Panc1 (cell line): ENCODE results near the gene R3HDM4. TPM values are rescaled to one million over a fixed set of nuclear protein-coding genes. Genes with fewer than 3 reads are reported as not detected.
"Not testable (repeated sequence)": the region's sequence is repeated elsewhere in the genome, so short reads cannot be mapped to it uniquely, and the experiment has no call there.

ENCODE experiments used
- ATAC-seq: fragments of 200-7000 bp; cut with Tn5 transposase; 2 replicates; pipeline ENCODE4 v1.9.1; 2020; ENCODE audit warnings: mild to moderate bottlenecking, moderate library complexity
- BruUV-seq: library from RNA; stranded (reverse); fragments of 400-500 nt; replicated peaks from 2 replicates; lab custom pipeline; 2021; lab: Mats Ljungman, UMichigan
- CTCF ChIA-PET: fragments of 300-600 bp; sonication (Branson Sonifier 250); formaldehyde crosslinking; loops from one replicate; lab custom pipeline; 2022; ENCODE audit warnings: antibody characterized with exemption; lab: Charles Lee
- POLR2A ChIA-PET: fragments of 300-600 bp; sonication (Branson Sonifier 250); formaldehyde crosslinking; loops from one replicate; lab custom pipeline; 2022; ENCODE audit warnings: antibody characterized with exemption; lab: Charles Lee
- DNase-seq: peaks from one replicate; pipeline ENCODE4 v3.0.0-alpha.2; 2010; ENCODE audit warnings: low read depth, low spot score
- H3K27ac ChIP-seq: 2 replicates; pipeline ENCODE4 v1.5.1; 2011; ENCODE audit warnings: mild to moderate bottlenecking, low read length, inconsistent platforms
- H3K27me3 ChIP-seq: fragments of 200-500 bp; sonication (Bioruptor generic); 2 replicates; pipeline ENCODE4 v1.6.0; 2014; ENCODE audit warnings: low read length, inconsistent platforms; ENCODE audit not compliant: control insufficient read depth, insufficient read depth
- H3K36me3 ChIP-seq: fragments of 200-500 bp; sonication (Bioruptor generic); 2 replicates; pipeline ENCODE4 v1.5.1; 2014; ENCODE audit warnings: inconsistent platforms, mild to moderate bottlenecking, low read length, moderate library complexity; ENCODE audit not compliant: control insufficient read depth, insufficient read depth
- H3K4me1 ChIP-seq: 2 replicates; pipeline ENCODE4 v1.5.1; 2011; ENCODE audit warnings: inconsistent platforms, mild to moderate bottlenecking, low read length, moderate library complexity; ENCODE audit not compliant: control insufficient read depth, insufficient read depth
- H3K4me3 ChIP-seq, 2 experiments: 2 replicates each; pipeline ENCODE4 v1.5.1; 2011 to 2012; ENCODE audit warnings: low read depth in 2 of 2, low read length in 2 of 2, mild to moderate bottlenecking in 2 of 2, inconsistent platforms in 1 of 2, moderate library complexity in 1 of 2
- H3K9me3 ChIP-seq: fragments of 200-500 bp; sonication (Bioruptor generic); 2 replicates; pipeline ENCODE4 v1.5.1; 2014; ENCODE audit warnings: low read depth, mild to moderate bottlenecking, inconsistent platforms, low read length, moderate library complexity; ENCODE audit not compliant: control insufficient read depth, insufficient read depth
- CTCF ChIP-seq: fragments of 450-650 bp; IDR thresholded peaks from 2 replicates; pipeline ENCODE4 v1.5.1; 2017; ENCODE audit warnings: mild to moderate bottlenecking
- POLR2AphosphoS5 ChIP-seq: IDR thresholded peaks from 2 replicates; pipeline ENCODE4 v1.6.1; 2012; ENCODE audit warnings: mild to moderate bottlenecking, low read depth, low read length, moderate library complexity
- SIN3A ChIP-seq: IDR thresholded peaks from 2 replicates; pipeline ENCODE4 v1.6.1; 2012; ENCODE audit warnings: low read depth, mild to moderate bottlenecking, low read length, moderate library complexity, borderline replicate concordance; ENCODE audit not compliant: insufficient read depth
- TCF7L2 ChIP-seq: IDR thresholded peaks from 2 replicates; pipeline ENCODE4 v1.6.1; 2011; ENCODE audit warnings: mild to moderate bottlenecking, low read depth, low read length, inconsistent platforms
- in situ Hi-C: cut with HindIII; loops from 2 replicates; pipeline ENCODE4 v1.10.0; 2016; ENCODE audit warnings: low sequenced_read_pairs, low pct_unique_long_range_greater_than_20kb
- intact Hi-C: fragments of 100-400 bp; cut with micrococcal nuclease; formaldehyde crosslinking; loops from one replicate; pipeline ENCODE4 v1.10.0; 2022; ENCODE audit not compliant: unreplicated experiment
- total RNA-seq: library from RNA; stranded (reverse); gene quantifications from one replicate; pipeline ENCODE4 v1.2.1, GENCODE V29; 2021; ENCODE audit not compliant: unreplicated experiment
- TF ChIP-seq, protein P1 (sequence below), 2 experiments: IDR thresholded peaks; 2 replicates each; pipeline ENCODE4 v1.6.1; 2011 to 2012; ENCODE audit warnings: low read depth in 2 of 2, control low read depth in 1 of 2, low read length in 1 of 2, mild to moderate bottlenecking in 1 of 2, moderate library complexity in 1 of 2; ENCODE audit not compliant: insufficient read depth in 1 of 2

R3HDM4 gene
- total RNA-seq, 1 experiment from 2014 or later: 43.5 TPM

DNA sequence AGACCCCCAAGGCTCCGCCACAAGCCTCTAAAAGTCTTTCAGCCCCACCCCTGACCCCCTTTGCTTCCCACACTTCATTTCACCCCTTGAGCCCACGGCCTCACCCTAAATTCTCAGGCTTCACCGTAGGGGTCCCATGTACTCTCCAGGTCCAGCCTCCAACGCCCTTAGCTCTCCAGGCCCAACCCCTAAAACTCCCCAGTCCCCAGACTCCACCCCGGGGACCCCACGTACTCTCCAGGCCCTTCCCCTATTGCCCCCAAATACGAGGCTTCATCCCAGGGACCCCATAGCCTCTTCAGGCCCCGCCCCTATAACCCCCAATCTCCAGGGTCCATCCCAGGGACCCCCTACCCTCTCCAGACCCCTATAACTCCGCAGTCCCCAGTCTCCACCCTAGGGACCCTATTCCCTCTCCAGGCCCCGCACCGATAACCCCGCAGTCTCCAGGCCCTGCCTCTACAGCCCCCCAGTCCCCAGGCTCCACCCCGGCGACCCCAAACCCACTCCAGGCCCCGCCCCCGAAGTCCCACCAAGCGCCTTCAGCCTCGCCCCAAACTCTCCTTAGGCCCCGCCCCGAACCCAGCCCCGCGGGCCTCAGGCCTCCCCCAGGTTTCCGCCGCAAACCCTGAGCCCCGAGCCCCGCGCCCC is 20.7 kb downstream of the R3HDM4 start:
- no peaks in the 10 kb centered on the region for H3K9me3 ChIP-seq
- BruUV-seq: no TSS peak
- TF ChIP-seq, protein P1, sequence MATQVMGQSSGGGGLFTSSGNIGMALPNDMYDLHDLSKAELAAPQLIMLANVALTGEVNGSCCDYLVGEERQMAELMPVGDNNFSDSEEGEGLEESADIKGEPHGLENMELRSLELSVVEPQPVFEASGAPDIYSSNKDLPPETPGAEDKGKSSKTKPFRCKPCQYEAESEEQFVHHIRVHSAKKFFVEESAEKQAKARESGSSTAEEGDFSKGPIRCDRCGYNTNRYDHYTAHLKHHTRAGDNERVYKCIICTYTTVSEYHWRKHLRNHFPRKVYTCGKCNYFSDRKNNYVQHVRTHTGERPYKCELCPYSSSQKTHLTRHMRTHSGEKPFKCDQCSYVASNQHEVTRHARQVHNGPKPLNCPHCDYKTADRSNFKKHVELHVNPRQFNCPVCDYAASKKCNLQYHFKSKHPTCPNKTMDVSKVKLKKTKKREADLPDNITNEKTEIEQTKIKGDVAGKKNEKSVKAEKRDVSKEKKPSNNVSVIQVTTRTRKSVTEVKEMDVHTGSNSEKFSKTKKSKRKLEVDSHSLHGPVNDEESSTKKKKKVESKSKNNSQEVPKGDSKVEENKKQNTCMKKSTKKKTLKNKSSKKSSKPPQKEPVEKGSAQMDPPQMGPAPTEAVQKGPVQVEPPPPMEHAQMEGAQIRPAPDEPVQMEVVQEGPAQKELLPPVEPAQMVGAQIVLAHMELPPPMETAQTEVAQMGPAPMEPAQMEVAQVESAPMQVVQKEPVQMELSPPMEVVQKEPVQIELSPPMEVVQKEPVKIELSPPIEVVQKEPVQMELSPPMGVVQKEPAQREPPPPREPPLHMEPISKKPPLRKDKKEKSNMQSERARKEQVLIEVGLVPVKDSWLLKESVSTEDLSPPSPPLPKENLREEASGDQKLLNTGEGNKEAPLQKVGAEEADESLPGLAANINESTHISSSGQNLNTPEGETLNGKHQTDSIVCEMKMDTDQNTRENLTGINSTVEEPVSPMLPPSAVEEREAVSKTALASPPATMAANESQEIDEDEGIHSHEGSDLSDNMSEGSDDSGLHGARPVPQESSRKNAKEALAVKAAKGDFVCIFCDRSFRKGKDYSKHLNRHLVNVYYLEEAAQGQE (IDR thresholded peaks at IDR 0.05; ENCODE audit: insufficient read depth in 1 of 2, low read depth in 2 of 2, low read length in 1 of 2): no peak
- TF ChIP-seq SIN3A: no peak
- TF ChIP-seq CTCF: no peak
- no peak for TF ChIP-seq TCF7L2
- TF ChIP-seq POLR2AphosphoS5: no peak
- ChIA-PET CTCF (no interaction called here), POLR2A (no interaction called here)
- H3K27me3 ChIP-seq: no peaks in the 10 kb centered on the region
- no peak for DNase-seq
- no peak; the same call in 1 of the 2 replicates for ATAC-seq
- in situ Hi-C loops: no loop called here
- no peaks in the 10 kb centered on the region for H3K36me3 ChIP-seq
- intact Hi-C loops: no loop called here
- no peaks in the 10 kb centered on the region for H3K4me1 ChIP-seq
- H3K4me3 ChIP-seq: peak overlapping the region; percentile 62
- peak overlapping the region; percentile 69 for H3K27ac ChIP-seq

DNA sequence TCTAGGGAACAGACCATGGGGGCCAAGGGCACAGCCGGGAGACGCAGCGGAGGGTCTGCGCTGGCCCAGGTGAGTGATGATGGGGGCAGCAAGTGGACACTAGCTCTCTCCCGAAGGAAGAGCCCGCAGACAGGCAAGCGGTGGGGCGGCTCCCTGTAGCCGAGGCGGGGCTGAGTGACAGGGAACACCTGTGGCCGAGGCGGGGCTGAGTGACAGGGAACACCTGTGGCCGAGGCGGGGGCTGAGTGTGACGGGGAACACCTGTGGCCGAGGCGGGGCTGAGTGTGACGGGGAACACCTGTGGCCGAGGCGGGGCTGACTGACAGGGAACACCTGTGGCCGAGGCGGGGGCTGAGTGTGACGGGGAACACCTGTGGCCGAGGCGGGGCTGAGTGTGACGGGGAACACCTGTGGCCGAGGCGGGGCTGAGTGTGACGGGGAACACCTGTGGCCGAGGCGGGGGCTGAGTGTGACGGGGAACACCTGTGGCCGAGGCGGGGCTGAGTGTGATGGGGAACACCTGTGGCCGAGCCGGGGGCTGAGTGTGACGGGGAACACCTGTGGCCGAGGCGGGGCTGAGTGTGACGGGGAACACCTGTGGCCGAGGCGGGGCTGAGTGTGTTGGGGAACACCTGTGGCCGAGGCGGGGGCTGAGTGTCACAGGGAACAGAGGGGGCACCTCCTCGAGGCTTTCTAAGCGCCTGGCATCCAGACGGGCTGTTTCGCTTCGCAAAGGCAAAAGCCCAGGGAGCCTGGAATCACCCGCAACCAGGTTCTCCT is 21.4 kb downstream of the R3HDM4 start:
- in situ Hi-C loops, H3K9me3 ChIP-seq, CTCF ChIA-PET, intact Hi-C loops, H3K4me1 ChIP-seq, ATAC-seq, H3K27me3 ChIP-seq, POLR2A ChIA-PET, DNase-seq, H3K36me3 ChIP-seq: not testable (repeated sequence)
- Histone ChIP-seq H3K4me3 (peak overlapping the region; percentile 62), H3K27ac (0 out of 2 replicates have a peak overlapping the region, but pooled peaks have one; percentile 69)
- TSS peak; percentile 80 for BruUV-seq

DNA sequence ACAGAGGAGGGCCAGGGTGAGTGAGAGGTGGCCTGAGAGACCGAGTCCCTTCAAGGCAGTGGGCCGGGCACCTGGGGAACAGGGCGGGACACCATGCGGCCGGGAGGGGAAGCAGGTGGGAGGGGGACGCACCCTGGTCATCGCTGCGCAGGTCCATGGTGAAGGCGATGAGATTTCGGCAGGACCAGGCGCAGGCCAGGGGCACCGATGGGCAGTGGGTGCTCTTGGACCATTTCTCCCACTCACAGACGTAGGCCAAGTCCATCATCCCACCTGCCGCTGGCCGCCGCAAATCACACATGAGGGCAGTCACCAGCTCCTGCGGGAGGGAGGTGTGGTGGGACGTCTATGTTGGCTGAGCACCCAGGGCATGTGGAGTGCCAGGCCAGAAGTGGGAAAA is 22.2 kb downstream of the R3HDM4 start:
- Histone ChIP-seq H3K27ac (no peak overlapping the region), H3K36me3 (no peaks in the 10 kb centered on the region), H3K4me1 (no peaks in the 10 kb centered on the region), H3K9me3 (no peaks in the 10 kb centered on the region), H3K4me3 (no peak overlapping the region), H3K27me3 (no peaks in the 10 kb centered on the region)
- in situ Hi-C loops: no loop called here
- no peak for TF ChIP-seq POLR2AphosphoS5
- no peak for TF ChIP-seq TCF7L2
- TF ChIP-seq SIN3A: no peak
- TF ChIP-seq, protein P1 (IDR thresholded peaks at IDR 0.05; ENCODE audit: insufficient read depth in 1 of 2, low read depth in 2 of 2, low read length in 1 of 2): no peak
- TF ChIP-seq CTCF: no peak
- no TSS peak for BruUV-seq
- ChIA-PET CTCF (no interaction called here), POLR2A (no interaction called here)
- intact Hi-C loops: no loop called here
- no peak for ATAC-seq
- DNase-seq: no peak
